ENCODE measurements around the gene PLD4.
"Not testable (repeated sequence)": the region's sequence is repeated elsewhere in the genome, so short reads cannot be mapped to it uniquely, and the experiment has no call there.

PLD4 gene

GRCh38 chr14:104913435-104913834 is 11.2 kb upstream of the PLD4 start:
- H3K27ac ChIP-seq = no peak overlapping the region
- H3K4me3 ChIP-seq (ENCODE audit: low read depth in 1 of 2, low read length in 1 of 2) = no peak overlapping the region
- H3K36me3 ChIP-seq = no peaks in the 10 kb centered on the region
- no peaks in the 10 kb centered on the region for H3K9me3 ChIP-seq
- no peak for TF ChIP-seq CTCF (IDR thresholded peaks at IDR 0.05)
- peaks cover 38% of the 10 kb centered on the region for H3K27me3 ChIP-seq
- no peaks in the 10 kb centered on the region for H3K4me1 ChIP-seq (ENCODE audit: control insufficient read depth in 1 of 2, insufficient read depth in 1 of 2, low read depth in 1 of 2, low read length in 1 of 2)

GRCh38 chr14:104917116-104917515 is 7.6 kb upstream of the PLD4 start:
- no peaks in the 10 kb centered on the region for H3K36me3 ChIP-seq
- H3K27me3 ChIP-seq = peaks cover 30% of the 10 kb centered on the region
- H3K4me3 ChIP-seq (ENCODE audit: low read depth in 1 of 2, low read length in 1 of 2) = no peak overlapping the region
- no peaks in the 10 kb centered on the region for H3K9me3 ChIP-seq
- TF ChIP-seq CTCF (IDR thresholded peaks at IDR 0.05) = no peak
- no peak overlapping the region for H3K27ac ChIP-seq
- no peaks in the 10 kb centered on the region for H3K4me1 ChIP-seq (ENCODE audit: control insufficient read depth in 1 of 2, insufficient read depth in 1 of 2, low read depth in 1 of 2, low read length in 1 of 2)

GRCh38 chr14:104917993-104918392 is 6.7 kb upstream of the PLD4 start:
- H3K27me3 ChIP-seq = peaks cover 30% of the 10 kb centered on the region
- no peak for TF ChIP-seq CTCF (IDR thresholded peaks at IDR 0.05)
- no peaks in the 10 kb centered on the region for H3K9me3 ChIP-seq
- H3K4me3 ChIP-seq (ENCODE audit: low read depth in 1 of 2, low read length in 1 of 2) = no peak overlapping the region
- no peaks in the 10 kb centered on the region for H3K4me1 ChIP-seq (ENCODE audit: control insufficient read depth in 1 of 2, insufficient read depth in 1 of 2, low read depth in 1 of 2, low read length in 1 of 2)
- H3K36me3 ChIP-seq = no peaks in the 10 kb centered on the region
- no peak overlapping the region for H3K27ac ChIP-seq

GRCh38 chr14:104919152-104919992 is 5.3 kb upstream of the PLD4 start:
- not testable (repeated sequence) for H3K27ac ChIP-seq; H3K9me3 ChIP-seq; H3K4me1 ChIP-seq (ENCODE audit: control insufficient read depth in 1 of 2, insufficient read depth in 1 of 2, low read depth in 1 of 2, low read length in 1 of 2); H3K36me3 ChIP-seq; H3K4me3 ChIP-seq (ENCODE audit: low read depth in 1 of 2, low read length in 1 of 2)
- peaks cover 20% of the 10 kb centered on the region for H3K27me3 ChIP-seq

- Histone ChIP-seq H3K9me3 (no peaks in the 10 kb centered on the region), H3K27me3 (peaks cover 20% of the 10 kb centered on the region), H3K4me1 (ENCODE audit: control insufficient read depth in 1 of 2, insufficient read depth in 1 of 2, low read depth in 1 of 2, low read length in 1 of 2) (no peaks in the 10 kb centered on the region), H3K36me3 (no peaks in the 10 kb centered on the region), H3K27ac (no peak overlapping the region), H3K4me3 (ENCODE audit: low read depth in 1 of 2, low read length in 1 of 2) (no peak overlapping the region)
- no peak for TF ChIP-seq CTCF (IDR thresholded peaks at IDR 0.05)
These were observed 4.7 kb upstream of the PLD4 start for GRCh38 chr14:104919993-104920315.

- Histone ChIP-seq H3K27ac (no peak overlapping the region), H3K9me3 (no peaks in the 10 kb centered on the region)
These were observed 849 bp upstream of the PLD4 start for GRCh38 chr14:104923640-104924420.

More at GRCh38 chr14:104923640-104924420, 849 bp upstream of the PLD4 start:
- H3K4me3 ChIP-seq (ENCODE audit: low read depth in 1 of 2, low read length in 1 of 2) = no peak overlapping the region
- H3K4me1 ChIP-seq (ENCODE audit: control insufficient read depth in 1 of 2, insufficient read depth in 1 of 2, low read depth in 1 of 2, low read length in 1 of 2) = no peaks in the 10 kb centered on the region
- no peak for TF ChIP-seq CTCF (IDR thresholded peaks at IDR 0.05)
- peaks cover 23% of the 10 kb centered on the region for H3K27me3 ChIP-seq
- H3K36me3 ChIP-seq = no peaks in the 10 kb centered on the region

Measured in neutrophil (primary cell).